ENCODE results near the gene TCF4.

DNA sequence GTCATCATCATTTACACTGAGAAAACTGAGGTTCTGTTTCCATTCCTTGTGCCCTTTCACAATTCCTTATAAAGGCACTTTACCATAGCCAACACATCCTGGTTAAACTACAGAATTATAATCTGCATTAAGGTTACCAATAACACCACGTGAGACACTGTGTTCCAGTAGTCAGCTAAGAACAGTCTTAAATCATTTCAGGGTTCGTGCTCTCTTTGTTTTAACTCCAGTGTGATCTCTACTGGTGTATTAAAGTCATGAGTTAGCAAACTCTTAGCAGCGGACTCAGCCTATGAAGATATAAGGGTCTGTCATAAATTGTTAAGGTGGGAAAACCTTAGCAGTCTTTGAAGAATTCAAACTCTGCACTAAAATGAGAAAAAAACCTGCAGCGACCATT lies 53.0 kb downstream of the TCF4 start:
- TF ChIP-seq, protein P1, sequence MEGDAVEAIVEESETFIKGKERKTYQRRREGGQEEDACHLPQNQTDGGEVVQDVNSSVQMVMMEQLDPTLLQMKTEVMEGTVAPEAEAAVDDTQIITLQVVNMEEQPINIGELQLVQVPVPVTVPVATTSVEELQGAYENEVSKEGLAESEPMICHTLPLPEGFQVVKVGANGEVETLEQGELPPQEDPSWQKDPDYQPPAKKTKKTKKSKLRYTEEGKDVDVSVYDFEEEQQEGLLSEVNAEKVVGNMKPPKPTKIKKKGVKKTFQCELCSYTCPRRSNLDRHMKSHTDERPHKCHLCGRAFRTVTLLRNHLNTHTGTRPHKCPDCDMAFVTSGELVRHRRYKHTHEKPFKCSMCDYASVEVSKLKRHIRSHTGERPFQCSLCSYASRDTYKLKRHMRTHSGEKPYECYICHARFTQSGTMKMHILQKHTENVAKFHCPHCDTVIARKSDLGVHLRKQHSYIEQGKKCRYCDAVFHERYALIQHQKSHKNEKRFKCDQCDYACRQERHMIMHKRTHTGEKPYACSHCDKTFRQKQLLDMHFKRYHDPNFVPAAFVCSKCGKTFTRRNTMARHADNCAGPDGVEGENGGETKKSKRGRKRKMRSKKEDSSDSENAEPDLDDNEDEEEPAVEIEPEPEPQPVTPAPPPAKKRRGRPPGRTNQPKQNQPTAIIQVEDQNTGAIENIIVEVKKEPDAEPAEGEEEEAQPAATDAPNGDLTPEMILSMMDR (IDR thresholded peaks at IDR 0.05), result no peak
- TF ChIP-seq POLR2AphosphoS5 (IDR thresholded peaks at IDR 0.05; ENCODE audit: low read depth, low read length), result no peak

Measured in Panc1 (cell line).